Neural progenitor cell (in vitro differentiated cells): Measurements from ENCODE around the gene BCL7A. TPM values are rescaled to one million over a fixed set of nuclear protein-coding genes. Genes with fewer than 3 reads are reported as not detected.

ENCODE experiments used
- DNase-seq: peaks from one replicate; pipeline ENCODE4 v3.0.0-alpha.2; 2016; ENCODE audit warnings: low spot score
- H2AFZ ChIP-seq: fragments of 200-600 bp; sonication (generic); replicated peaks from 2 replicates; pipeline ENCODE4 v1.6.1; 2016; ENCODE audit warnings: antibody characterized with exemption
- H3F3A ChIP-seq: fragments of 200-600 bp; sonication (generic); 2 replicates; pipeline ENCODE4 v1.6.1; 2016; ENCODE audit warnings: antibody characterized with exemption, low read depth
- H3K27ac ChIP-seq: fragments of 200-600 bp; sonication (generic); 2 replicates; pipeline ENCODE4 v1.5.1; 2016; ENCODE audit warnings: mild to moderate bottlenecking
- H3K27me3 ChIP-seq: fragments of 200-600 bp; sonication (generic); 2 replicates; pipeline ENCODE4 v1.6.1; 2016; ENCODE audit warnings: mild to moderate bottlenecking, moderate library complexity
- H3K36me3 ChIP-seq: fragments of 200-600 bp; sonication (generic); 2 replicates; pipeline ENCODE4 v1.5.1; 2016
- H3K4me1 ChIP-seq: fragments of 200-600 bp; sonication (generic); 2 replicates; pipeline ENCODE4 v1.6.1; 2016; ENCODE audit warnings: mixed run types
- H3K4me2 ChIP-seq: fragments of 200-600 bp; sonication (generic); 2 replicates; pipeline ENCODE4 v1.6.1; 2016
- H3K4me3 ChIP-seq: fragments of 200-600 bp; sonication (generic); 2 replicates; pipeline ENCODE4 v1.5.1; 2016
- H3K79me2 ChIP-seq: fragments of 200-600 bp; sonication (generic); 2 replicates; pipeline ENCODE4 v1.6.1; 2016; ENCODE audit warnings: low read depth
- H3K9ac ChIP-seq: fragments of 200-600 bp; sonication (generic); 2 replicates; pipeline ENCODE4 v1.6.1; 2016
- H3K9me3 ChIP-seq: fragments of 200-600 bp; sonication (generic); 2 replicates; pipeline ENCODE4 v1.5.1; 2016; ENCODE audit warnings: low read depth
- H4K20me1 ChIP-seq: fragments of 200-600 bp; sonication (generic); 2 replicates; pipeline ENCODE4 v1.6.1; 2016; ENCODE audit warnings: low read depth
- H3K27ac Mint-ChIP-seq: 3 replicates; pipeline ENCODE4 v1.8.0; 2021; ENCODE audit warnings: mixed read lengths
- H3K27me3 Mint-ChIP-seq: 2 replicates; pipeline ENCODE4 v1.8.0; 2022; ENCODE audit warnings: low read depth, mild to moderate bottlenecking, inconsistent platforms, moderate library complexity, mixed read lengths; ENCODE audit not compliant: insufficient read depth
- H3K36me3 Mint-ChIP-seq: 3 replicates; pipeline ENCODE4 v1.8.0; 2021; ENCODE audit warnings: mixed read lengths
- H3K4me1 Mint-ChIP-seq: 3 replicates; pipeline ENCODE4 v1.8.0; 2021; ENCODE audit warnings: mixed read lengths
- H3K4me3 Mint-ChIP-seq: 3 replicates; pipeline ENCODE4 v1.8.0; 2021; ENCODE audit warnings: mild to moderate bottlenecking, moderate library complexity, mixed read lengths
- H3K9me3 Mint-ChIP-seq: 3 replicates; pipeline ENCODE4 v1.8.0; 2020; ENCODE audit warnings: mixed read lengths
- CTCF ChIP-seq: fragments of 200-600 bp; sonication (generic); IDR thresholded peaks from 2 replicates; pipeline ENCODE4 v1.5.1; 2017; ENCODE audit warnings: antibody characterized with exemption, mild to moderate bottlenecking
- EZH2 ChIP-seq: fragments of 200-600 bp; sonication (generic); IDR thresholded peaks from 2 replicates; pipeline ENCODE4 v1.6.1; 2017; ENCODE audit warnings: antibody characterized with exemption, mild to moderate bottlenecking, moderate library complexity
- EZH2phosphoT487 ChIP-seq: fragments of 200-600 bp; sonication (generic); IDR thresholded peaks from 2 replicates; pipeline ENCODE4 v1.6.1; 2017; ENCODE audit warnings: antibody characterized with exemption
- total RNA-seq: library from RNA; depleted of rRNA; stranded (reverse); fragments of >200 nt; gene quantifications from 2 replicates; pipeline ENCODE4 v1.2.3, GENCODE V29; 2015; ENCODE audit warnings: low replicate concordance

Gene BCL7A
- total RNA-seq, 1 donor from 2014 or later, result 22.1 TPM

GRCh38 chr12:122081697-122082221 lies 60.1 kb downstream of the BCL7A start:
- Histone ChIP-seq H3K4me1 (peaks cover 19% of the 10 kb centered on the region), H3K36me3 (no peaks in the 10 kb centered on the region), H3K9ac (no peak overlapping the region), H2AFZ (no peak overlapping the region), H3K4me3 (no peak overlapping the region), H4K20me1 (peaks cover 31% of the 10 kb centered on the region), H3F3A (peaks cover 6% of the 10 kb centered on the region), H3K4me2 (no peak overlapping the region), H3K9me3 (no peaks in the 10 kb centered on the region), H3K27ac (no peak overlapping the region), H3K79me2 (no peaks in the 10 kb centered on the region), H3K27me3 (peaks cover 68% of the 10 kb centered on the region)
- no peak overlapping the region for H3K27ac Mint-ChIP-seq
- no peaks in the 10 kb centered on the region for H3K9me3 Mint-ChIP-seq
- H3K27me3 Mint-ChIP-seq, result peaks cover 2% of the 10 kb centered on the region
- DNase-seq, result no peak
- peaks cover 41% of the 10 kb centered on the region for H3K4me1 Mint-ChIP-seq
- H3K36me3 Mint-ChIP-seq, result peaks cover 23% of the 10 kb centered on the region
- H3K4me3 Mint-ChIP-seq, result peak overlapping the region; percentile 2
- TF ChIP-seq EZH2phosphoT487 (no peak), EZH2 (no peak), CTCF (no peak)

GRCh38 chr12:122082621-122083356 lies 61.1 kb downstream of the BCL7A start:
- no peaks in the 10 kb centered on the region for H3K79me2 ChIP-seq
- DNase-seq, result no peak
- peaks cover 26% of the 10 kb centered on the region for H3K36me3 Mint-ChIP-seq

GRCh38 chr12:122084857-122085405 lies 63.2 kb downstream of the BCL7A start:
- Mint-ChIP-seq H3K36me3 (peaks cover 26% of the 10 kb centered on the region), H3K9me3 (no peaks in the 10 kb centered on the region), H3K4me1 (peaks cover 53% of the 10 kb centered on the region), H3K27me3 (peaks cover 4% of the 10 kb centered on the region), H3K27ac (no peak overlapping the region), H3K4me3 (no peak overlapping the region)
- H3K9me3 ChIP-seq, result no peaks in the 10 kb centered on the region
- peak; percentile 81 for DNase-seq
- peaks cover 14% of the 10 kb centered on the region for H3K4me1 ChIP-seq
- H3K9ac ChIP-seq, result no peak overlapping the region
- H3K27me3 ChIP-seq, result peaks cover 39% of the 10 kb centered on the region
- H3K27ac ChIP-seq, result no peak overlapping the region
- peaks cover 24% of the 10 kb centered on the region for H4K20me1 ChIP-seq
- H3K4me3 ChIP-seq, result no peak overlapping the region
- peaks cover 6% of the 10 kb centered on the region for H3F3A ChIP-seq
- H3K4me2 ChIP-seq, result peak overlapping the region; percentile 41
- H3K79me2 ChIP-seq, result no peaks in the 10 kb centered on the region
- no peaks in the 10 kb centered on the region for H3K36me3 ChIP-seq
- TF ChIP-seq CTCF, result no peak
- no peak for TF ChIP-seq EZH2phosphoT487
- TF ChIP-seq EZH2, result no peak
- H2AFZ ChIP-seq, result no peak overlapping the region

More at GRCh38 chr12:122082621-122083356, 61.1 kb downstream of the BCL7A start:
- Histone ChIP-seq H3K9me3 (no peaks in the 10 kb centered on the region), H3F3A (peaks cover 6% of the 10 kb centered on the region), H2AFZ (no peak overlapping the region), H3K36me3 (no peaks in the 10 kb centered on the region), H3K27me3 (peaks cover 57% of the 10 kb centered on the region), H3K27ac (no peak overlapping the region), H3K4me2 (no peak overlapping the region), H4K20me1 (peaks cover 31% of the 10 kb centered on the region), H3K4me3 (no peak overlapping the region), H3K4me1 (peaks cover 19% of the 10 kb centered on the region), H3K9ac (no peak overlapping the region)
- Mint-ChIP-seq H3K4me3 (no peak overlapping the region), H3K4me1 (peaks cover 50% of the 10 kb centered on the region), H3K27ac (no peak overlapping the region), H3K9me3 (no peaks in the 10 kb centered on the region), H3K27me3 (peaks cover 4% of the 10 kb centered on the region)
- TF ChIP-seq EZH2phosphoT487 (no peak), CTCF (no peak), EZH2 (no peak)
